ENCODE measurements around the gene STBD1.

DNA sequence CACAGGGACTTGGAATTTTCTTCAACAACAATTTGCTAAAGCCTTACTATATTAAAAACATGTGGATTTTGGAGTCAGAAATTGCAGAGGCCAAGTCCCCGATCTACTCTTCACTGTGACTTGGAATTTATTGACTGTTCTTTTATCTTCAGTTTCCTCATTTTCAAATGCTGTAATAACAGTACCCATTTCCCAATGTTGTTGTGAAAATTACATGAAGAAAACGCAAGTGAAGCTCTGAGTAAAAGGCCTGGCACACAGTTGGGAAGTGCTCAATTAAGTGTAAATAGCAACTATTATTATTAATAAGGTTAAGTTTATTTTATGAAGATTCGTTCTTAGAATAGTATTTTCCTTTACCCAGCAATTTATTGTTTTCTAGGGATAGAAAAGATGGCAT, 15.7 kb downstream of the STBD1 start:
- TF ChIP-seq POLR2A (IDR thresholded peaks at IDR 0.05; ENCODE audit: low read length) (no peak), GATA1 (IDR thresholded peaks at IDR 0.05; ENCODE audit: low read depth, low read length) (no peak)
